Osteoblast (primary cell): ENCODE data around the gene HPGDS. TPM values are rescaled to one million over a fixed set of nuclear protein-coding genes. Genes with fewer than 3 reads are reported as not detected.

Experiments used
- DNase-seq: peaks from one replicate; pipeline ENCODE4 v3.0.0; 2011; ENCODE audit warnings: low spot score, mixed read lengths; ENCODE audit not compliant: insufficient read length; ENCODE audit errors: missing footprints
- H2AFZ ChIP-seq: 2 replicates; pipeline ENCODE4 v1.6.0; 2011; ENCODE audit warnings: mild to moderate bottlenecking, low read length
- H3K27ac ChIP-seq: 2 replicates; pipeline ENCODE4 v1.5.1; 2011; ENCODE audit warnings: mild to moderate bottlenecking, low read depth, low read length, moderate library complexity
- H3K27me3 ChIP-seq: 2 replicates; pipeline ENCODE4 v1.6.0; 2012; ENCODE audit warnings: mild to moderate bottlenecking, control low read depth, inconsistent platforms, low read length, moderate library complexity; ENCODE audit not compliant: insufficient read depth
- H3K36me3 ChIP-seq: 2 replicates; pipeline ENCODE4 v1.5.1; 2011; ENCODE audit warnings: mild to moderate bottlenecking, low read length, control low read depth, moderate library complexity; ENCODE audit not compliant: insufficient read depth
- H3K4me1 ChIP-seq: 2 replicates; pipeline ENCODE4 v1.5.1; 2011; ENCODE audit warnings: mild to moderate bottlenecking, low read length, control low read depth, moderate library complexity; ENCODE audit not compliant: insufficient read depth
- H3K4me2 ChIP-seq: 2 replicates; pipeline ENCODE4 v1.6.0; 2011; ENCODE audit warnings: mild to moderate bottlenecking, low read length; ENCODE audit not compliant: insufficient read depth
- H3K4me3 ChIP-seq: fragments of 200-600 bp; sonication (generic); 3 replicates; pipeline ENCODE4 v1.5.1; 2012; ENCODE audit warnings: mild to moderate bottlenecking, low read length, inconsistent platforms; ENCODE audit not compliant: insufficient read depth
- H3K79me2 ChIP-seq: 2 replicates; pipeline ENCODE4 v1.6.0; 2012; ENCODE audit warnings: mild to moderate bottlenecking, low read length, control low read depth, inconsistent platforms; ENCODE audit not compliant: insufficient read depth
- H3K9me3 ChIP-seq: 2 replicates; pipeline ENCODE4 v1.5.1; 2011; ENCODE audit warnings: low read depth, low read length, control low read depth
- H4K20me1 ChIP-seq: 2 replicates; pipeline ENCODE4 v1.6.0; 2012; ENCODE audit warnings: mild to moderate bottlenecking, low read length, control low read depth; ENCODE audit not compliant: insufficient read depth
- total RNA-seq: library from RNA; depleted of rRNA; stranded (reverse); fragments of >200 nt; gene quantifications from 2 replicates; pipeline ENCODE4 v1.2.3, GENCODE V29; 2012
- TF ChIP-seq, protein P1 (sequence below): IDR thresholded peaks from 2 replicates; pipeline ENCODE4 v1.5.1; 2011; ENCODE audit warnings: mild to moderate bottlenecking, low read depth, low read length, moderate library complexity; ENCODE audit errors: extremely low read depth

HPGDS gene
- total RNA-seq, 1 donor = not detected

DNA sequence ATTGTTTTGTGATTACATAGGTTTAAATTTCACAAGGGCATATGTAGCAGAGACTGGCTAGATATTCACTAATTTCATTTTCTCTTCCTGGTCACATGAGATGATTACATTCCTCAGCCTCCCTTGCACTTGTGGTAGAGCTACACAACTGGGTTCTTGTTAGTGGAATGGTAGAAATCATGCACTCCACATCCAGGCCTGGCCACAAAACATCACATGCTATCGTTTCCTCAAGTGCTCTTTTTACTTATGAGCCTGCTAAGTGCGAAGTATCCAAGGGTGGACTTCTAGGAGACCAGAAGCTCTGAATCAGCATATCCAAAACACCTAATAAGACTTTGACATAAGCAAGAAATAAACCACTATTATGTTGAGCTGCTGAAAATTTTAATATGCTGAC lies 26.4 kb upstream of the HPGDS start:
- DNase-seq = no peak
- peak overlapping the region; percentile 10 for H2AFZ ChIP-seq
- peaks cover 4% of the 10 kb centered on the region for H3K4me1 ChIP-seq
- TF ChIP-seq, protein P1, sequence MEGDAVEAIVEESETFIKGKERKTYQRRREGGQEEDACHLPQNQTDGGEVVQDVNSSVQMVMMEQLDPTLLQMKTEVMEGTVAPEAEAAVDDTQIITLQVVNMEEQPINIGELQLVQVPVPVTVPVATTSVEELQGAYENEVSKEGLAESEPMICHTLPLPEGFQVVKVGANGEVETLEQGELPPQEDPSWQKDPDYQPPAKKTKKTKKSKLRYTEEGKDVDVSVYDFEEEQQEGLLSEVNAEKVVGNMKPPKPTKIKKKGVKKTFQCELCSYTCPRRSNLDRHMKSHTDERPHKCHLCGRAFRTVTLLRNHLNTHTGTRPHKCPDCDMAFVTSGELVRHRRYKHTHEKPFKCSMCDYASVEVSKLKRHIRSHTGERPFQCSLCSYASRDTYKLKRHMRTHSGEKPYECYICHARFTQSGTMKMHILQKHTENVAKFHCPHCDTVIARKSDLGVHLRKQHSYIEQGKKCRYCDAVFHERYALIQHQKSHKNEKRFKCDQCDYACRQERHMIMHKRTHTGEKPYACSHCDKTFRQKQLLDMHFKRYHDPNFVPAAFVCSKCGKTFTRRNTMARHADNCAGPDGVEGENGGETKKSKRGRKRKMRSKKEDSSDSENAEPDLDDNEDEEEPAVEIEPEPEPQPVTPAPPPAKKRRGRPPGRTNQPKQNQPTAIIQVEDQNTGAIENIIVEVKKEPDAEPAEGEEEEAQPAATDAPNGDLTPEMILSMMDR = no peak
- H3K4me3 ChIP-seq = no peak overlapping the region
- no peaks in the 10 kb centered on the region for H3K36me3 ChIP-seq
- H3K79me2 ChIP-seq = no peaks in the 10 kb centered on the region
- H3K4me2 ChIP-seq = no peak overlapping the region
- no peaks in the 10 kb centered on the region for H4K20me1 ChIP-seq
- no peaks in the 10 kb centered on the region for H3K9me3 ChIP-seq
- H3K27ac ChIP-seq = no peak overlapping the region
- no peaks in the 10 kb centered on the region for H3K27me3 ChIP-seq

DNA sequence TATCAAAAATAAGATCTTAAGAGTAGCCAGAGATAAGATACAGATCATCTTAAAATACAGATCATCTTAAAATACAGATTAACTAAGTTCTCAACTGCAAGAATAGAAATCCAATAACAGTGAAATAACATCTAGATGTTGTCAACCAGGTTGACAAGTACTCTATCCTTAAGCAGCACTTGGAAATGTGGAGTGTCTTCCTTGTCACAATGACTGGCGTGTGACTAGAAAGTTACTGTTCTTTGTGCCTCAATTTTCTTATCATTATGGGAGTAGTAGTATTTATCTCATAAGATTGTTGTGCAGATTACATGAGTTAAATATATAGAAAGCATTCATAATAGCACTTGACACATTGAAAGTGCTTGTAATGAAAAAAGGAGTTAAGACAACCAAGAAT lies 25.8 kb upstream of the HPGDS start:
- H3K27me3 ChIP-seq = no peaks in the 10 kb centered on the region
- H3K4me3 ChIP-seq = no peak overlapping the region
- TF ChIP-seq, protein P1 = no peak
- no peaks in the 10 kb centered on the region for H4K20me1 ChIP-seq
- peaks cover 8% of the 10 kb centered on the region for H3K4me1 ChIP-seq
- DNase-seq = no peak
- no peaks in the 10 kb centered on the region for H3K79me2 ChIP-seq
- no peaks in the 10 kb centered on the region for H3K9me3 ChIP-seq
- H2AFZ ChIP-seq = no peak overlapping the region
- no peaks in the 10 kb centered on the region for H3K36me3 ChIP-seq
- H3K27ac ChIP-seq = no peak overlapping the region
- H3K4me2 ChIP-seq = no peak overlapping the region

DNA sequence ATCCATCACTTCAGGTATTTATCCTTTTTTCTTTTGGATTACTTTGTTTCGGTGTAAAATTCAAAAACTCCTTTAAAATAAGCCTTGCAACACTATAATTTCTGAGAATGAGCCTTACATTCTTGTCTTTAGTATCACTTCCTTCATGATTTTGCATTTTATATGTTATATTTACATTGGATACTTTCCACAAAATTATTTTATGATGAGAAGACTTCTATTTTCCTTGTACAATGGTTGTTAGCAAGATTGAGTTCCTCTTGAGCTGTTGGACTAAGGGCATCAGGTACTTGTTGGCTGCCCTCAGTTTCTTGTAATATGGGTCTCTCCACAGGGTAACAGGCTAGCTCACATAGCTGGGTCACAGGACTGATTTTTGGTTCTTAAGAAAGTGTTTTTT lies 22.7 kb upstream of the HPGDS start:
- no peak overlapping the region for H3K4me3 ChIP-seq
- no peaks in the 10 kb centered on the region for H3K36me3 ChIP-seq
- H3K4me1 ChIP-seq = peaks cover 14% of the 10 kb centered on the region
- H3K79me2 ChIP-seq = no peaks in the 10 kb centered on the region
- no peaks in the 10 kb centered on the region for H3K9me3 ChIP-seq
- peak overlapping the region; percentile 38 for H2AFZ ChIP-seq
- H3K4me2 ChIP-seq = peak overlapping the region; percentile 2
- no peaks in the 10 kb centered on the region for H3K27me3 ChIP-seq
- TF ChIP-seq, protein P1 = no peak
- no peak overlapping the region for H3K27ac ChIP-seq
- DNase-seq = no peak
- no peaks in the 10 kb centered on the region for H4K20me1 ChIP-seq

DNA sequence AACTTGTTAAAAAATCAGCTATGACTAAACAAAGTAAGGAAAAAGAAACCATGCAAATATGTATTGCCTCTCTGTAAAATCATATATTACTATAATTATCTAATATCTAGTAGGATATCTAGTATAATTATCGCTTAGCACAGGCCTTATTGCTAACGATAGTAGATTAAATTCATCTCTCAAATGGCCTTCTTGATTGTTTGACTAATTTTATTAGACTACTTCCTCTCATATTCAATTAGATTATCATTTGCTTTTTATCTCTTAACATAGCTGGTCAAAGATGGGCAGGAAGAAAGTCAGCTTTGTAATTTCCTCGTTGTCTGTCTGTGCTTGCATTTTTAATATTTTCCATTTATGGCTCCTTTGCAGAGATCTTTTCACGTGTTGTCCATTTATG lies 21.9 kb upstream of the HPGDS start:
- Histone ChIP-seq H3K27me3 (no peaks in the 10 kb centered on the region), H2AFZ (no peak overlapping the region), H3K27ac (no peak overlapping the region), H3K9me3 (no peaks in the 10 kb centered on the region), H4K20me1 (no peaks in the 10 kb centered on the region), H3K79me2 (no peaks in the 10 kb centered on the region), H3K4me2 (no peak overlapping the region), H3K36me3 (no peaks in the 10 kb centered on the region), H3K4me3 (no peak overlapping the region), H3K4me1 (peaks cover 14% of the 10 kb centered on the region)
- DNase-seq = no peak
- TF ChIP-seq, protein P1 = no peak
